Inflammatory macrophage (primary cell): Measurements from ENCODE around the gene RHBDL3.
A peak's percentile ranks its signal among the peaks of the same experiment; 100 is the strongest.

Source experiments
- DNase-seq, 2 donors: peaks; one replicate each; pipeline ENCODE4 v3.0.0-alpha.2; 2020 to 2022

Gene RHBDL3

DNA sequence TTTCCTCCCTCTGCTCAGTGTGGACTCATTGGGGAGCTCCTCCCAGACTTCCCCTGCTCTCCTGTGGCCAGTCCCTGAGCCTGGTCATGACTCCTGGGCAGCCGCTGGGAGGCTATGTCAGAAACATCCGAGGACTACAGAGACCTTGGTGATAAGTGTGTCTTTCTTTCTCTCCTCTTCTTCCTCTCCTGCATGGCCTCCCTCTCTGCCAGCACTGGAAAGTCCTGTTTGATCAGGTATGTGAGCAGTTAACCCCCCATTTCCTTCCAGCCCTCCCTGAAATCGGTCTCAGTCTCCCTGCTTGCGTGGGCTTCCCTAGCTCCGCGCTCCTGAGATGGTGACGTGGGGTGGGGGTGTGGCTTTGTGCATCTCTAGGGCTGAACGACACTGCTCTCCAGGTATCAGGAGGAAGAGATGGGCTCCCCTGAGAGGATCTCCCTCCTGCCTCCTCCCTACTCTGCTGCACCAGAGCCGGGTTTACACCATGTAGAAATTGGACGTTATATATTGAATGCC, 2.1 kb downstream of the RHBDL3 start:
- DNase-seq, result peak in 1 of 2 donors; percentile 30

DNA sequence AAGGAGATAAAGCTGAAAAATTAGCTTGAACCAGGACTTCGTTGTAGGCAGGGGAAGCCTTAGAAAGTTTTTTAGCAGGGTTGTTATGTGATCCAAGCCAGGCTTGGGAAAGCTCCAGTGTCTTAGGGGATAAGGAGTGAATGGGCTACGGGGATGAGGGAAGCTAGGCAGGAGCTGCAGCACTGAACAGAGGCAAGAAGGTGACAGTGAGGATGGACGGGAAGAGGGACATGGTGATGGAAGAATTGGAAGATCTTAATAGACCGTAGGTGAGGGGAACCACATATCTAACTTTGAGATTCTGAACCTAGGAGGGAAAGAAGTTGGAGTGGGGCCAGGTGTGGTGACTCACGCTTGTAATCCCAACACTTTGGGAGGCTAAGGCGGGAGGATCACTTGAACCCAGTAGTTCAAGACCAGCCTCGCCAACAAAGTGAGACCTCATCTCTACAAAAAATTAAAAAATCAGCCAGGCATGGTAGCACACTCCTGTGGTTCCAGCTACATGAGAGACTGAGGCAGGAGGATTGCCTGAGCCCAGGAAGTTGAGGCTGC, 3.2 kb downstream of the RHBDL3 start:
- no peak for DNase-seq

DNA sequence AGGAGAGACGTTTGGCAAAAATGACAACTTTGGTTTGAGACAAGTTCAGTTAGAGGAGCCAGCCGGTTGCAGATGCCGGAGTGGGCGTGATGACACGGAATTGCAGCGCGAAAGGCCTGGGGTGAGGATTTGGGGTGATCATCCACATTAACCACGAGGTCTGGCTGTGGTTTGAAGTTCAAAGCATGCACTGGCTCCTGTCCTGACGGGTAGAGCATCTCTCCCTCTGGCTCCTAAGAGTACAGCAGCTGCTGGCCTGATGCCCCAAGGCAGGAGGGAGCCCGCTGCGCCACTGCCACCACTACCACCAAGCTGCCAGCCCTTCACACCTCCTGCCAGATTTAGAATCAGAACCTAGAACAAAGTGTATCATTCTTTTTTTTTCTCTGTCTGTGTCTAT, 3.7 kb downstream of the RHBDL3 start:
- DNase-seq, result peak in 1 of 2 donors; percentile 35

DNA sequence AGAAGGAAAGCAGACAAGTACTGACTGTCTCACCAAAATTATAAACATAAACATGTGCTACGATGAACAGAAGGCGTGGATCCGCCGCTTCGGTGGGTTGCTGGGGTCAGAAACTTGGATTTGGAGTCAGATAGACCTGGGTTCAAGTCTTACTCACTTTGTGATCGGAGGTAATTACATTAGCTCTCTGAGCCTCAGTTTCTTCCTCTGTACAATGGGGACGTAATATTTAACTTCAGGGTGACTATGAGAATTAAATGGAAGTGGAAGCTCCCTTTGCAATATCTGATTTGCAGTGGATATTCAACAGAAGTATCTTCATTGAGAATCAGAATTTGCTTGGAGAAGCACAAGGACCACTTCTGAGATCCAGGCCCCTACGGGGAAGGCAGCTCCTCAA, 6.2 kb downstream of the RHBDL3 start:
- DNase-seq, result no peak

DNA sequence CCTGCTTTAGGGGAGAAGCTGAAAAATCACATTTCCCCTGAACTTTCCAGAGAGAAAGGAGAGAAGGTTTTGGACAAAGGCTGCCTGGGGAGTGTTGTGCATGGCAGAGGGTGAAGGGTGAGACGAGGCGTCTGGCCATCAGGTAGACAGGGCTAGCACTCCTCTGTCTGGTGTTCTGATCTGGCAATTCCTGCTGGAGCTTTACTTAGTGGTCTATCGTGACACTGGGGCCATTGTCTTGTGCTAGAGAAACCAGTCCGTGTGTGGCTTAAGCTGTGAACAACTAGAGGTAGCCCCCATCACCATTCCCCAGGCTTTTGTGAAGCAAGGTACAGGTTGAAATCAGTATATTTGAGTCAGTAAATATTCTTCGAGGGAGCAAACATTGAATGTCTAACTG, 8.5 kb downstream of the RHBDL3 start:
- DNase-seq, result no peak

DNA sequence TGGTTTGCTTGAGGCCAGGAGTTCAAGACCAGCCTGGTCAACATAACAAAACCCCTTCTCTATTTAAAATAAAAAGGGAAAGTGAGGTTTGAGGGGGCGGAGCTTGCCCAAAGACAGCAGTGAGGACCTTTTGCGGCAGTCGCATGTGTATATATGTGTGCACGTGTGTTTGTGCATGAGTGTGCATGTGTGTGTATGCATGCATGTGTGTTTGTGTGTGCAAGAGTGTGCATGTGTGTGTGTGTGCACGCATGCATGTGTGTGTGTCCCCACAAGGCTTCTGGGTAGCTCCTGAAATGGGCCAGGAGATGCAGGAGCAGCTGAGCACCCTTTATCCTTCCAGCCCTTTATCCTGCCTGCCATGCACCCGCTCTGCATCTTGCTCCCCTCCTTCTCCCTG, 9.0 kb downstream of the RHBDL3 start:
- no peak for DNase-seq

DNA sequence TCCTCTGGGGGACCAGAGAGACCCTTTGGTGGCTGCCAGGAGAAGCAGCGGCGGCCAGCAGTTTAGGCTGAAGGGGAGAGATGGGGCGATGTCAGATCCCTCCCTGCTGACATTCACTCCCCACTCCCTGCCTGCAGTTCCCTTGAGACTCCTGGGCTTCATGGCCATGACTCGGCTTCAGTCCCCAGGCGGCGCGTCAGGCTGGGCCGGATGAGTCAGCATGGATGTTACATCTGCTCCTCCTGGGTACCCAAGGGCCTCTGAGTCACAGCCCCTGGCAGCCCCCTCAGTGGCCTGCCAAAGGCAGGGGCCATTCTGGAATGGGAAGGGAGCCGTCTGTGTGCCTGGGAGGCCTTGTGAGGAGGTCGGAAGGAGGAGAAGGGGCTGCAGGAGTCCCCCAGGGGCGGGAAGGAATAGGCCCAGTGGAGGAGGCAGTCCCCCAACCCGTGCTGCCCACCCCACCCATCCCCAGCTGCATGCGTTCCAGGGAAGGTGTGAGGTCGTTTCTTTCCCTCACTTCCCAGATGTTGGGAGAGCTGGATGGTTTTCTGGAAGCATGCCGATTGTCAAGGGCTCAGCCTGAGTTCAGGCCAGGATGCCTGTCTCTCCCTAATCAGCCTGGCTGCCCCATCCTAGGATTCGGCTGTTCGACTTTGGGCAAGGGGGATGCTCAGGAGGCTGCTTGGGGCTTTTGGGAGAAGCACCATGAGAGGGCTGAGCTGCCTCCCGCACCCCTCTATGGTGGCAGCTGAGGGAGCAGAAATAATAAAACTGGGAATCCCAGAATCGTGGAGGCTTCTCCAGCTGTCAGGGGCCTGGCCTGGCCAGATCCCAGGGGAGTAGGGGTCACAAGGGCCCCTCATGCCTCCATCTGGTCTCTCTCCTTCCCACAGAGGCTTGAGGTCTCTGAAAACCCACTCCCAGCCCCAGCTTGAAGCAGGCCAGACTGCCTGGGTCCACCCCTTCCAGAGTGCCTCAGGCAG, 9.7 kb downstream of the RHBDL3 start:
- peak; percentile 39 to 70 for DNase-seq

DNA sequence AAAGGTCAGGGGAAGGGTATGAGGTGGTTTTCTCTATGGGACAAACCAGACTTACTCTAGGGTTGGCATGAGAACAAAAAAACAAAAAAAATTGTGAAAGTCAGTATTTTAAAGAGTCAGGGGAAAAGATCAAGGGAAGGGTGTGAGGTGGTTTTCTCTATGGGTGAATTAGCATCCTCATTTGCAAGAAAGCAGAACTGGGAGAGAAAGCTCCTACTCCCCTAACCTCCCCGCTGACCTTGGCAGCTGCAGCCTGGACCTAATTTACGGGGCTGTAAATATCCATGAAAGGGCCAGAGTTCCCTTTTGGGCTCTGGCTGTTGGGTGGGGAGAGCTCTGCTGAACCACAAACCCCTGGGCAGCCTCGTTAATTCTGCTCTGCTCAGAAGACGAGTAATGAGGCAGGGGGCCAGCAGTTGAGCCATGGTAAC, 10.6 kb downstream of the RHBDL3 start:
- DNase-seq, result peak; percentile 23 to 38

DNA sequence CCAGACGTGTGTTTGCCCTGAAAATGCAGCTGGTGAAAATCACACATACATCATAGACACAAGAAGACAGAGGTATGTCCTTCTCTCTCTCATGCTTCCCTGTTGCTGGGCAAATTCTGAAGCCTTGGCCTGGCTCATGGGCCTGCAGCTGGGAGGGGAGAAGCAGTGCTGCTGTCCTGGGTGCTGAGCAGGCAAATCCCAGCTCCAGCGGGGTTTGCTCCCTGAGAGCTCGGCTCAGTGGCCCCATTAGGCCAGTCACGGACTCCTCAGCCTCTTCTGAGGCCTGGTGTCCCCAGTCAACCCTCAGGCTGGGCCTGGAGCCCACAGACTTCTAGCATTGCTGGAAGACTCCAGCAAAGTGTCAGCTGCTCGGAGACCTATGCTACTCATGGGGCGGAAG, 11.7 kb downstream of the RHBDL3 start:
- no peak for DNase-seq

DNA sequence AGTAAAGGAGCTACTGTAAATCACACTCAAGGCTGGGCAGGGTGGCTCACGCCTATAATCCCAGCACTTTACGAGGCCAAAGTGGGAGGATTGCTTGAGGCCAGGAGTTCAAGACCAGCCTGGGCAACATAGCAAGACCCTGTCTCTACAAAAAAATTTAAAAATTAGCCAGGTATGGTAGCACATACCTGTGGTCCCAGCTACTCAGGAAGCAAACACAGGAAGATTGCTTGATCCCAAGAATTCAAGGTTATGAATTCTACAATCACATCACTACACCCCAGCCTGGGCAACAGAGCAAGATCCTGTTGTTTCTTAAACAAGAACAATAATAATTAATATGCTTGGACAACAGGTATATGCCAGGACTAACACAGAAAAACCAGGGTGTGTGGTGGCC, 13.2 kb downstream of the RHBDL3 start:
- DNase-seq, result no peak

DNA sequence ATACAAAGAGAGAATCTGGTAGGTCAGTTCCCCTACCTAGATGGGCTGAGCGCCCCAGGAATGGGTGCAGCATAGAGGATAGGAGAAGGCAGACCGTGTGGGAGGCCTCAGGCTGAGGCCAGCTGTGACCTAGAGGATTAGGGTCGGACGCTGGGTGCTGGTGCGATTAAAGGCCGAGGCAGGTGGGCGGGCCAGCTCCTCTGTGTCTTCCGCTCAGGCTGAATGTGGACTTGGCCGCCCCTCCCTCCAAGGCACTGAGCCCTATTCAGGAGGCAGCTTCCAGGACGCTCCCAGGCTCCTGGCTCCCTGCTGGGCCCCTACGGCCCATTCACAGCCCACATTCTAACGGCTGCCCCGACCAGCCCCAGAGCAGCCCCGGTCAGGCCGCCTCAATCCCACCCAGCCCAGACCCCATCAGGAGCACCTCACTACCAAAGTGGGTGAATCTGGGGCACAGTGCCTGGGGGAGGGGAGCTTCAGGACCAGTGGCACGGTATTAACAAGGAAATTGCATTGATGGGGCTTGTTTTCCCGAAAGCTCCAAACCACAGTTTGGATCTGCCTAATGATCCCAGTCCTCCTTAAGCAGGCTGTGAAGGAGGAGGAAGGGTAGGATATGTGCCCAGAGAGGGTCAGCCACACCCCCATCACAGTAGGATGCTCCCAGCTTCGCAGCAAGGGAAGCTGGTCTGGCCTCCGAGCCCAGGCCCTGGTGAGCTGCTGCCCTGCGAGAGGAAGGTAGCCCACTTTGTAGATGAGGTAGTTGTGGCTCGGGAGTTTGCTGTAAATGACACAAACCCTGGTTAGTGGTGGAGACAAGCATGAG, 14.5 kb downstream of the RHBDL3 start:
- DNase-seq, result no peak

DNA sequence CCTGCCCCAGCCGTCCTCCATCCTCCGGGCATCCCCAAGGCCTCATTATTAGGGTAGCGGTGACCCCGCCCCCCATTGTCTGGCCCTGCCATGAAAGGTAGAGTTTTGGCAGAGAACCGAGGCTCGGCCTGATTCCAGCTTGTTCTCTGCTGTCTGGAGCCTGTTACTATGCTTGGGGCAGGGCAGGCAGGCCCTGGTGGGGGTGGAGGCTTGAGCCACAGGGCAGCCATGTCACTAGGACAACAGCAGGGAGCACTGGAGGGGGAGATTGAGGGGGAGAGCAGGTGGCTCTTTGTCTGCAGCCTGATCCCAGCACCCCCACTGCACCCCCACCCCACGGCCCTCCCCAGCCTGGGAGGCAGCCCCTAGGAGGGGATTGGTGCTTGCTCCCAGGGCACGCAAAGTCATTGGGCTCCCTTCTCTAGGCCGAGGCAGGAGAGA, 15.4 kb downstream of the RHBDL3 start:
- no peak for DNase-seq

DNA sequence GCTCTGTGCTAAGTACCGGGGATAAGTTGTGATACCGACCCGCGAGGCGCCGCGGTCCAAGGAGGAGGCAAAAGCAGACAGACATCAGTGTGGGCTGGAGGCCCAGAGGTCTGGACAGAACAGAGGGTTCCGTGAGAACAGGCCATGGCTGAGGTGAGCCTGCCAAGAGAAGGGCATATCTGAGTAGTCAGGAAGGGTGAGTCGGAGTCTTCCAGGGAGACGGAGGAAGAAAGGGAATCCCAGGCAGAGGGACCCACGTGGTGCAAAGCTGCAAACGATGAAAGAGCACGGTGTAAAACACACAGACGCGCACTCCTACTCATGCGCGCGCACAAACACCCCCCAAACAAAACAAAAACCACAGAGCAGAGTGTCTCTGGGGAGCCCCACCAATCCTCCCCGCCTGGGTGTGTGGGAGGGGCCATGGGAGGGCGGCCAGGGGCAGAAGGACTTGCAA, 18.1 kb downstream of the RHBDL3 start:
- DNase-seq, result no peak

DNA sequence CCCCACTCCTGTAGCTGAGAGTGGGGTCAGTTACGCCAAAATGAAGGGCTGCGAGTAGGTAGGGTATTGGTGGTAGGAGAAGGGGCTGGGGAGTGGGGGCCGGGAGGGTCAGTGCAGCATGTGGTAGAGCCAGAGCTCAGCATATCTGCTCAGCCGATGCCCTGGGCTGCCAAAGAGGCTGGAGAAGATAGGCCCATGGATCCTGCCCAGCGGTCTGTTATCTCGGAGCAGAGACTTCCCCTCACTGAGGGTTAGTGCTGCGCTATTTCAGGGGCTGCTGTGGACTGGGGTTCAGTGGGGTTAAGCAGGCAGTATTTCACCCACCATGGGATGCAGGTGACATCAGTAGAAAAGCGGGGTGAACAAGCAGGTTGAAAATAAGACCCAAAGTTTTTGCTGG, 19.7 kb downstream of the RHBDL3 start:
- DNase-seq, result no peak

DNA sequence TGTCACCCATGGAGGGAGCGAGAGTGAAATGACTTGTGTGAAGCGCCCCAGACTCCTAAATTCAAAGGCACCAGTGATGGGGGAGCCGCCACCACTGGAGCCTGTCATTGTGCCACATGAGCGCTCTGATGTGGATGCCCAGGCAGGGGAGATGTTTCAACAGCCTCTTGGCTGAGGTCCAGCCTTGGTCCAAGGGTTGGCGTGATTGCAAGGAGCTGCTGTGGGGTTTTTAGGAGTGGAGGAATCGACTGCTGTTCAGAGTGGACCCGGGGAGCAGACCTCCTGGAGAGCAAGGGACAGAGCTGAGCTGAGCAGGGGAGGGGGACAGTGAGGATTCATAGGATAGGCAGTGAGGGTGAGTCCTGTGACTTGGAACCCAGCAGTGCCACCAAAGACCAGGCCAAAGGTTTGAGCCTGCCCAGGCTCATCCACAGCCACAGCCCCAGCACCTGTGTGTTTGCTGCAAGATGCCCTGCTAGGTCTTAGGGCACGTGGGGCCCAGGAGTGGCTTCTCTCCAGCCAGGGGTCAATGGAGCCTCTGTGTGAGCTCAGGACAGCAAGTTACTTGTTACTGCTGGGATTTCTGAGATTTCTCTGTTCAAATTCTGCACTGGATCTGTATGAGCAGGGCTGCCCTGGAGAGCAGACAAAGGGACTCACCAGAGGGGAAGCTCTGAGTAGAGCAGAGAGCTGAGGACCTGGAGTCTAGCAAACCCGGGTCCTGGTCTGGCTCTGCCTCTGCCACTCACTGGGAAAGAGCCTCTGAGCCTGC, 20.3 kb downstream of the RHBDL3 start:
- DNase-seq, result no peak

DNA sequence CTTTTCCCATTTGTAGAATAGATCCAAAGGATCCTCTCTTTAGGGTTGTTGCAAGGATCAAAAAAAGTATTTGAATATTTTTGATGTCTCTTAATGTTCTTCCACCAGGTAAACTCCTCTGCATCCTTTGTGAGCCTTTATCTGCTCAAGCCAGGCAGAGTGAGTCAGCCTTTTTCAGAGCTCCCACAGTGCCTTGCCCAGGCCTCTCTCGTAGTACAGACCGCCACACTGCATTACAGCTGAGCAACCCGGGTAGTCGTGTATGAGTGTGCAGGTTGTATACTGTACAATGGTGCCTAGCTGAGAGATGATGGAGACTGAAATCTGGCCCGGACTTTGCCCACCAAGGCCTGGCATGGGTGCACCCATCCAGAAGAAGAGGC, 20.9 kb downstream of the RHBDL3 start:
- DNase-seq, result no peak

DNA sequence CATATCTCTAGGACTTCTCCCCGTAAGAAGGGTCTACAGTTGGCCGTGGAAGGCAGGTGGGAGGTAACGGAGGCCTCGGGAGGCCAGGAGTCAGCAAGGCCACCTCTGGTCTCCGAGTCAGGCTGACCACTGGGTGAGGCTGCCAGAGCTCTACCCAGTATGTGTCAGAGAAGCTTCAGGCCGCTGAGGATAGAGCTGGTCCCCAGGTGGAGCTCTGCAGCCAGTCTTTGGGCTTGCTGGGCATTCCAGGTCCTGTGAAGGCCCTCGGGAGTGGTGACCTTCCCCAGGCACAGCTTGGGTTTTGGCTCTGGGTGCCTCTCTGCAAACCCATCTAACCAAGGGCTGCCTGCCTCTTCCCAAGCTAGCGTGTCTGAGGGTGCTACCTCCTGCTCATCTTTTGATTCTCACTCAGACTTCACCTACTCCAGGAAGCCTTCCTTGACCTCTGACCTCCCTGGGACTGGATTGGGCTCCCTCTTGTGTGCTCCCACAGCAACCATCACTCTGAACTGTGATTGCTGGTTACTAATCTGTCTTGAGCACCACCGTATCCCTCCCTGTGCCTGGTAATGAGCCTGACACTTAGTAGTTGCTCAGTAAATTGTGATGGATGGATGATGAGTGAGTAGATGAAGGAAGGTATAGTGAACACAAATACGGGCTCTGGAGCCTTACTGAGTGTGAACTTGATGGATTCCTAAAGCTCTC, 22.3 kb downstream of the RHBDL3 start:
- no peak for DNase-seq

DNA sequence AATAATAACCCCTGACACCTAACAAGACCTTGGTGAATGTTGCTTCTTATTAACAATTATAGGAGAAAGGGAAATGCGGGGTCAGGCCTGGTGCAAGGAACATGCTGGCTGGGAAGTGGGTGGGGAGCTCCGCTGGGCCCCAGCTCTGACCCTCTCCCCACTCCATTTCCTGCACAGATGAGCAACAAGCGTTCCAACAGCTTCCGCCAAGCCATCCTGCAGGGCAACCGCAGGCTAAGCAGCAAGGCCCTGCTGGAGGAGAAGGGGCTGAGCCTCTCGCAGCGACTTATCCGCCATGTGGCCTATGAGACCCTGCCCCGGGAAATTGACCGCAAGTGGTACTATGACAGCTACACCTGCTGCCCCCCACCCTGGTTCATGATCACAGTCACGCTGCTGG, 23.0 kb downstream of the RHBDL3 start:
- peak; percentile 23 to 49 for DNase-seq

DNA sequence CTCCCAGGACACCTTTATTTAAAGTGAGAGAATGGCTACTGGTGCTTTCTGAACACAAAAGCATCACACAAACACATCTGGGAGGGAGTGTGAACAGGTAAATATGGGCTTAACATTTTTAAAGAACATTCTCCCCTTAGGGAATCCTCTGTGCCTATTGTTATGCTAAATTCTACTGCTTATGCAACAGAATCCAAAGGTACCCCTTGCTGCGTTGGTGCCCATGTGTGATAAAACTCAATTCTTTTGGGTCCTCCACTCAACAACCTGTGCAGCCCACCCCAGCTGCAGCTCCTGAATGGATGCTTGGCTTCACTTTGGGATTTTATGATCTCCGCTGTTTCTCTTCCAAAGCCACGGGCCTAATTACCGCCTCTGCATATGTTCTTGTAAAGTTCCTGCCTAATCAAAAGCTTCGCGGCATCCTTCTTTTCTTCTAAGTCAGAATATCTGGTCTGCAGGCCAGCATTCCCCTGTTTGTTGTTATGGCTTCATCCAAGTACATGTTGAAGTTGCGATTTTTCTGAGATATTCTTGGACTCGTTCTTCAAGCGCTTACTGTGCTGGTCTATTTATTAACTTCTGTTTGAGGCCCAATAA, 23.9 kb downstream of the RHBDL3 start:
- DNase-seq, result no peak

DNA sequence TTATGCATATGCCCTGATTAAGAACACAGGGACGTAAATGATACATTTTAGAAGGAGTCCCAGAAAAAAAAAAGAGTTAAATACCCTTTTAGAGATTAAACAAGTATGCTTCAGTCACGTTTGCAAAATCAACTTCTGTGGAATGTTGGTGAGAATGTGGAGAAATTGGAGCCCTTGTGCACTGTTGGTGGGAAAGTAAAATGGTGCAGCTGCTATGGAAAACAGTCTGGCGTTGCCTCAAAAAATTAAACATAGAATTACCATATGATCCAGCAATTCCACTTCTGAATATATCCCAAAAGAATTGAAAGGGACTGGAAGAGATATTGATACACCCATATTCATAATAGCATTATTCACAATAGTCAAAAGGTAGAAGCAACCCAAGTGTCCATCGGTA, 26.5 kb downstream of the RHBDL3 start:
- no peak for DNase-seq

DNA sequence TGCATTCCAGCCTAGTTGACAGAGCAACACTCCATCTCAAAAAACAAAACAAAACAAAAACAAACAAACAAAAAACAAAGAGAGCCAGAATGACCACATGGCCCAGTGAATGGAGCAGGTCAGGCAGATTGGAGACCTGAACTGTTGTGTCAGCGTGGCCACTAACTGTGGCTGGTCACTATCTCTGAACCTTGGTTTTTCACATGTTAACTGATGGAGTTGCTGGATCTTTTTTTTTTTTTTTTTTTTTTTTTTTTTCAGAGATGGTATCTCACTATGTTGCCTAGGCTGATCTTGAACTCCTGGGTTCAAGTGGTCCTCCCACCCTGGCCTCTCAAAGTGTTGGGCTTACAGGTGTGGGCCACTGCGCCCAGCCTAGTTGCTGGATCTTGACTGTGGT, 31.8 kb downstream of the RHBDL3 start:
- DNase-seq, result no peak
